GM18526 (cell line): ENCODE measurements around the gene DHX15.

Experiments used
- POLR2A ChIP-seq: IDR thresholded peaks from 3 replicates; pipeline ENCODE4 v1.6.1; 2011; ENCODE audit not compliant: insufficient read length; ENCODE audit errors: extremely low read depth

The DHX15 gene

GRCh38 chr4:24594887-24595286, 10.5 kb upstream of the DHX15 start:
- no peak for TF ChIP-seq POLR2A

GRCh38 chr4:24589448-24589847, 5.1 kb upstream of the DHX15 start:
- TF ChIP-seq POLR2A, result no peak

GRCh38 chr4:24588216-24588954, 4.0 kb upstream of the DHX15 start:
- TF ChIP-seq POLR2A, result no peak

- peak; percentile 24 for TF ChIP-seq POLR2A
These were observed 723 bp downstream of the DHX15 start for GRCh38 chr4:24583451-24584210.

- no peak for TF ChIP-seq POLR2A
These were observed 2.0 kb downstream of the DHX15 start for GRCh38 chr4:24582235-24582832.

- TF ChIP-seq POLR2A, result no peak
These were observed 6.0 kb downstream of the DHX15 start for GRCh38 chr4:24578364-24578763.

GRCh38 chr4:24576276-24576675, 8.1 kb downstream of the DHX15 start:
- no peak for TF ChIP-seq POLR2A

- no peak for TF ChIP-seq POLR2A
These were observed 10.1 kb downstream of the DHX15 start for GRCh38 chr4:24574236-24574635.

- no peak for TF ChIP-seq POLR2A
These were observed 10.8 kb downstream of the DHX15 start for GRCh38 chr4:24573582-24573981.

GRCh38 chr4:24570574-24571236, 13.6 kb downstream of the DHX15 start:
- no peak for TF ChIP-seq POLR2A

GRCh38 chr4:24570172-24570571, 14.2 kb downstream of the DHX15 start:
- no peak for TF ChIP-seq POLR2A

- no peak for TF ChIP-seq POLR2A
These were observed 14.7 kb downstream of the DHX15 start for GRCh38 chr4:24569662-24570061.

- TF ChIP-seq POLR2A, result no peak
These were observed 15.9 kb downstream of the DHX15 start for GRCh38 chr4:24568425-24568824.

- TF ChIP-seq POLR2A, result no peak
These were observed 19.3 kb downstream of the DHX15 start for GRCh38 chr4:24565054-24565453.

- no peak for TF ChIP-seq POLR2A
These were observed 19.9 kb downstream of the DHX15 start for GRCh38 chr4:24564488-24564887.

- TF ChIP-seq POLR2A, result no peak
These were observed 22.8 kb downstream of the DHX15 start for GRCh38 chr4:24561438-24562139.
